Activated T-cell treated with anti-CD3 and anti-CD28 coated beads, Interleukin-2, amount 50 U/mL, for 72 hours (primary cell): Measurements from ENCODE around the gene LRRTM4. TPM values are rescaled to one million over a fixed set of nuclear protein-coding genes. Genes with fewer than 3 reads are reported as not detected.

Source experiments
- ATAC-seq, 2 donors: fragments of 150-1000 bp; cut with Tn5 transposase; replicated peaks in 1 of 2; 2 replicates each; pipeline ENCODE4 v1.10.0; 2021; ENCODE audit warnings: moderate library complexity in 2 of 2, mild to moderate bottlenecking in 1 of 2
- DNase-seq, 2 donors: peaks; one replicate each; pipeline ENCODE4 v3.0.0; 2021 to 2022; ENCODE audit warnings: mixed read lengths in 1 of 2
- H3K27ac Mint-ChIP-seq: one replicate; pipeline ENCODE4 v1.8.0; 2022; ENCODE audit warnings: mild to moderate bottlenecking, moderate library complexity, mixed read lengths
- H3K27me3 Mint-ChIP-seq: one replicate; pipeline ENCODE4 v1.8.0; 2022; ENCODE audit warnings: low read depth, mixed read lengths
- H3K36me3 Mint-ChIP-seq, 2 donors: one replicate each; pipeline ENCODE4 v1.8.0; 2022; ENCODE audit warnings: mixed read lengths in 2 of 2, mild to moderate bottlenecking in 1 of 2; ENCODE audit not compliant: insufficient read depth in 2 of 2
- H3K4me1 Mint-ChIP-seq: one replicate; pipeline ENCODE4 v1.8.0; 2022; ENCODE audit warnings: low read depth, mixed read lengths
- H3K4me3 Mint-ChIP-seq, 2 donors: one replicate each; pipeline ENCODE4 v1.8.0; 2022; ENCODE audit warnings: mild to moderate bottlenecking in 2 of 2, mixed read lengths in 2 of 2, moderate library complexity in 2 of 2
- H3K9me3 Mint-ChIP-seq, 2 donors: one replicate each; pipeline ENCODE4 v1.8.0; 2022; ENCODE audit warnings: mixed read lengths in 2 of 2
- total RNA-seq, 2 donors: library from RNA; stranded (reverse); gene quantifications; one replicate each; pipeline ENCODE4 v1.2.3, GENCODE V29; 2022

Gene LRRTM4
- total RNA-seq, 2 donors from 2014 or later: not detected

DNA sequence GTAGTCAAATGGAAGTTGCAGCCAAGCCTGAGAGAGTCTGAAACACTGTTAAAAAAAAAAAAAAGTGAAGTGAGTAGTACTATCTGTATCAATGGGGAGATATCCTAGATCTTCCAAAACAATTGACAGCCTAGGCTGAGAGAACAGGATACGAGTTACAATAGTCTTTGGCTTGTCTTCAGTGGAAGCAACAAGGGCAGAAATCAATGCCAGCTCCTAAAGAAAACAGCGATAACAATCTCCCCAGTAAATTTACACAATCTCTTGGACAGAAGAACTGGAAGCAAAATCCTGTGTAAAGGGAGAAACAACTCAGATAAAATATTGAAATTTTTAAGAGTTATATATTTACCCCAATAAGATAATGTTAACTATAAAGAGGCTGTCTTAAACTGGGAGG is 508.7 kb downstream of the LRRTM4 start:
- H3K27ac Mint-ChIP-seq: no peak overlapping the region
- H3K27me3 Mint-ChIP-seq: no peaks in the 10 kb centered on the region
- H3K9me3 Mint-ChIP-seq: peaks cover 9 to 11% of the 10 kb centered on the region in 2 donors
- H3K4me1 Mint-ChIP-seq: no peaks in the 10 kb centered on the region
- DNase-seq: no peak
- ATAC-seq: no peak
- no peak overlapping the region for H3K4me3 Mint-ChIP-seq
- no peaks in the 10 kb centered on the region for H3K36me3 Mint-ChIP-seq

DNA sequence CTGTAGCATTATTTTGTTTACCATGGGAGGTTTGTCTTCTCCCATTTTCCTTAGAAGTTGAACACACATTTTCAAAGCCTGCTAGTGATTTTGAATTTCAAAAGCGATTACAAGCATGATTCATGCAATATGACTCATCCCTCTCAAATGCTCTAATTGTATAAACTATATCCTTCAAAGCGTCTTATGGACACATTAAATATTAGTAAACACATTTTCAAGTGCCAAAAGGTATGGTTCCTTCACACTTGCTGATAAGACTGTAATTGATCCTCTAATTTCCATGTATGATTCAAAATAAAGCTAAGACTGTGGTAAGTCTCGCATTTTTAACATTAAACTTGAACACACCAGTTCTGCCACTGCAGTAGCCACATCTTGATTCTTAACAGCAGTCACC is 512.9 kb downstream of the LRRTM4 start:
- Mint-ChIP-seq H3K4me3 (no peak overlapping the region), H3K27me3 (no peaks in the 10 kb centered on the region), H3K9me3 (peaks cover 10 to 12% of the 10 kb centered on the region in 2 donors), H3K4me1 (no peaks in the 10 kb centered on the region), H3K36me3 (no peaks in the 10 kb centered on the region), H3K27ac (no peak overlapping the region)
- ATAC-seq: no peak
- no peak for DNase-seq

DNA sequence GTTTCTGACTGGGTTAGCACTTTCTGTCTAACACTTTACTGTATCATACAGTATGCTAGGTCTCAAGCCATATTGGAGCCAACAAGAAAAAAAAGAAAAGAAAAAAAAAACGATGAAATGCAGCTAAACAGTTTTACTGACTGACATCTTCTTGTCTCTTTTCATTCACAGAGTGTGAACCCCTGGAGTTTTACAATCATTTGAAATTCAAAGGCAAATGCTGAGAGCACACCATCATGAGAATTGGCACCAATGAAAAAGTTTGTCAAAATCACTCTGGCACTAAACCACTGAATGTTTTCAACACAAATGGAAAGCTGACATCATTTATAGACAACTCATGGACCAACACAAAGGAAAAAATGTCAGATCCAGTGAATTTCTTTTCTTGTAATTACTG is 513.3 kb downstream of the LRRTM4 start:
- H3K9me3 Mint-ChIP-seq: peaks cover 9 to 12% of the 10 kb centered on the region in 2 donors

DNA sequence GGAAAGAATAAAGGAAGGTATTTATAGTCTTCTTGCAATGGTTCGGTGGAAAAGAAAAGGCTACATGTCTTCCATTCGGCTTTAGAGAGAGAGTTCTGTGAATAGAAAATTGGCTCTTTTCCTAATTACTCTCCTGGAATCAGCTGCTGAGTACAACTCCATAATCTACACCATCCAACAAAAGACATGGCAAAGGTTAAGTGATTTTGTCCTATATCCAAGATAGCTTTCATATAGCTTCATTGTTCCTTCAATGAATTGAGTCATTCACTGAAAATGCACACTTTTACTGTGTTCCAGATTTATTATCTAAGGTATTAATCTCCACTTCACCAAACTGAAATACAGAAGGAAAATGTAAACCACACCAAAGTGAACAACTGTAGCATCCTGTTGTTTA is 514.5 kb downstream of the LRRTM4 start:
- Mint-ChIP-seq H3K27me3 (no peaks in the 10 kb centered on the region), H3K4me3 (no peak overlapping the region)

More for the DNA sequence above, 513.3 kb downstream of the LRRTM4 start:
- Mint-ChIP-seq H3K4me3 (no peak overlapping the region), H3K27me3 (no peaks in the 10 kb centered on the region), H3K36me3 (no peaks in the 10 kb centered on the region), H3K4me1 (no peaks in the 10 kb centered on the region), H3K27ac (no peak overlapping the region)
- ATAC-seq (no peak), DNase-seq (no peak)

DNA sequence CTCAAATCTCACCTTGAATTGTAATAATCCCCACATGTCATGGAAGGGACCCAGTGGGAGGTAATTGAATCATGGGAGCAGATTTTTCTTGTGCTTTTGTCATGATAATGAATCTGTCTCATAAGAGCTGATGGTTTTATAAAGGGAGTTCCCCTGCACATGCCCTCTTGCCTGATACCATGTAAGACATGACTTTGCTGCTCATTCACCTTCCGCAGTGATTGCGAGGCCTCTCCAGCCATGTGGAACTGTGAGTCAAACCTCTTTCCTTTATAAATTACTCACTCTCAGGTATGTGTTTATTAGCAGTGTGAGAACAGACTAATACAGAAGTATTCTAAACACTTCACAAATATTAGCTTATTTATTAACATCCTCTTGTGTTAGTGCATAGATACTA is 516.7 kb downstream of the LRRTM4 start:
- Mint-ChIP-seq H3K4me3 (no peak overlapping the region), H3K27ac (no peak overlapping the region), H3K36me3 (peaks cover 0 to 5% of the 10 kb centered on the region in 2 donors), H3K27me3 (no peaks in the 10 kb centered on the region), H3K9me3 (peaks cover 12 to 27% of the 10 kb centered on the region in 2 donors), H3K4me1 (no peaks in the 10 kb centered on the region)
- DNase-seq (no peak), ATAC-seq (no peak)

More for the DNA sequence above, 514.5 kb downstream of the LRRTM4 start:
- Mint-ChIP-seq H3K9me3 (peaks cover 9 to 19% of the 10 kb centered on the region in 2 donors), H3K4me1 (no peaks in the 10 kb centered on the region), H3K27ac (no peak overlapping the region), H3K36me3 (peaks cover 0 to 5% of the 10 kb centered on the region in 2 donors)
- ATAC-seq: no peak
- DNase-seq: no peak

DNA sequence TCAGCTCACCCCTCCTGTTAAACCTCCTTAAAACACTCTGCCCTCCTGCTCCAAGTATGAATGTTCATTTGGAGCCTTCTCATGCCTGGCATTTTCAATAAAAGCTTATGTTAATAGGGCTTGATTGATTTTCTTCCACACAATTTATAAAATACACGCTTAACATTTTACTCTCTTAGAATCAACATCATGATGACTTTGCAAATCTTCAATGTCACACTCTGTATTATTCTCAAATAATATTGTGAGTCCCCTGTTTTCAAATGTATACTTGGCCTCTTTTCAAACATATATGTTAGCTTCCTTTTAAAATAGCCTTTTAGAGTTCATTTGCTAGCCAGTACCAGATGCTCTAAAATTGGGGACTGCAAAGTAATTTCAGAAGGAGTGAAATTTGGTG is 520.3 kb downstream of the LRRTM4 start:
- ATAC-seq: no peak
- Mint-ChIP-seq H3K4me3 (no peak overlapping the region), H3K4me1 (no peaks in the 10 kb centered on the region), H3K9me3 (peaks cover 16 to 20% of the 10 kb centered on the region in 2 donors), H3K27ac (no peak overlapping the region), H3K36me3 (peaks cover 0 to 5% of the 10 kb centered on the region in 2 donors), H3K27me3 (no peaks in the 10 kb centered on the region)
- no peak for DNase-seq

DNA sequence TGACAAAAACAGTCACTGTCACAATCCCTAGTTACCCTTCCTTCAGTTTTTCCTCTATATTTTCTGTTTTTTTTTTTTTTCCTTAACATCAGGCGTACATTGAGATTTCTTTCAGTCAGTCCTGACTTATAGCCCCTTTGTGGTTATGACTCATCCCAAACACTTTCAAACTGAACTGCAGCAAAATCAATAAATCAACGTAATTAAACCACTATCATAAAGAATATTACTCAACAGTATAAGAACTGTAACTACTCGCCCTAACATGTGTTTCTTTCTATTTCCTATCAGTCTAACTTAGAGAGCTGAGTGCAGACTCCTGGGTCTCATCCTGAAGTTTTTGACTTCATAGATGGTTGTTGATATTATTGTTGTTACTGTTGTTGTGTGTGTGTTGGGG is 523.5 kb downstream of the LRRTM4 start:
- H3K4me3 Mint-ChIP-seq: no peak overlapping the region
- H3K27ac Mint-ChIP-seq: peak overlapping the region; percentile 43
- peaks cover 0 to 4% of the 10 kb centered on the region in 2 donors for H3K36me3 Mint-ChIP-seq
- ATAC-seq (no peak), DNase-seq (no peak)
- no peaks in the 10 kb centered on the region for H3K27me3 Mint-ChIP-seq
- H3K9me3 Mint-ChIP-seq: peaks cover 10 to 15% of the 10 kb centered on the region in 2 donors
- no peaks in the 10 kb centered on the region for H3K4me1 Mint-ChIP-seq

DNA sequence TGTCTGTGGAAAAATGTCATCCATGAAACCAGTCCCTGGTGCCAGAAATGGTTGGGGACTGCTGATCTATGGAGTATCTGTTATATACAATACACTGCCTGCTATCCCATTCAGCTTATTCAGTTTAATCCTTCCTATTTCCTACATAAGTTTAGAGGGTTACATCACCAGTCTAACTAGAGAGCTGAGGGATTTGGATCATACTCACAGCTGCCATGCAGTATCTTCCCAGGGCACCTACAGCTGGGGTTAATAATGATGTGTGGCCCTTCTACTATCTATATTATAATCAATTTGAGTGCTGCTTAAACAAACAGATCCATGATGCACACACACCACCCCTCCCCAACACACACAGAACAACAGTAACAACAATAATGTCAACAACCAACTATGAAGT is 524.0 kb downstream of the LRRTM4 start:
- H3K36me3 Mint-ChIP-seq: no peaks in the 10 kb centered on the region
- ATAC-seq: no peak
- no peak for DNase-seq
- H3K9me3 Mint-ChIP-seq: peaks cover 10% of the 10 kb centered on the region in 2 donors
- H3K4me1 Mint-ChIP-seq: no peaks in the 10 kb centered on the region
- H3K27ac Mint-ChIP-seq: no peak overlapping the region
- H3K4me3 Mint-ChIP-seq: no peak overlapping the region
- H3K27me3 Mint-ChIP-seq: no peaks in the 10 kb centered on the region

DNA sequence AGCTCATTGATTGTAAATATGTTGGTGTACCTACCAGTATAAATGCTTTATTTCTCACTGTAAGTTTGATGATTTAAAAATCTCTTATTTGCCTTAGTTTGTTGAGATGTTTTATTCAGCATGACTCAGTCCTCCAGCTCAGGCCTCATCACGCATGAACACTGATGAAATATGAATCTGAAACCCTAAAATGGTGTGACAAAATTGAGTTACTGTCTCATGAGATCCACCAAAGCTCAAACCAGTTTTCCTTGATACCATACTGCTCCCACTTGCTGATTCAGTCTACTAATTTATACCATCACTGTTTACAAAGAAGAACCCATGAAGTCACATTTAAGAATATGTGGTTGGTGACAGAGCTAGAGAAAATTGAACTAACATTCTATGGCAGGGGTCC is 524.9 kb downstream of the LRRTM4 start:
- Mint-ChIP-seq H3K36me3 (peaks cover 0 to 2% of the 10 kb centered on the region in 2 donors), H3K4me3 (no peak overlapping the region), H3K27me3 (no peaks in the 10 kb centered on the region), H3K27ac (no peak overlapping the region), H3K9me3 (peaks cover 7% of the 10 kb centered on the region in 2 donors), H3K4me1 (no peaks in the 10 kb centered on the region)
- no peak for DNase-seq
- no peak for ATAC-seq

DNA sequence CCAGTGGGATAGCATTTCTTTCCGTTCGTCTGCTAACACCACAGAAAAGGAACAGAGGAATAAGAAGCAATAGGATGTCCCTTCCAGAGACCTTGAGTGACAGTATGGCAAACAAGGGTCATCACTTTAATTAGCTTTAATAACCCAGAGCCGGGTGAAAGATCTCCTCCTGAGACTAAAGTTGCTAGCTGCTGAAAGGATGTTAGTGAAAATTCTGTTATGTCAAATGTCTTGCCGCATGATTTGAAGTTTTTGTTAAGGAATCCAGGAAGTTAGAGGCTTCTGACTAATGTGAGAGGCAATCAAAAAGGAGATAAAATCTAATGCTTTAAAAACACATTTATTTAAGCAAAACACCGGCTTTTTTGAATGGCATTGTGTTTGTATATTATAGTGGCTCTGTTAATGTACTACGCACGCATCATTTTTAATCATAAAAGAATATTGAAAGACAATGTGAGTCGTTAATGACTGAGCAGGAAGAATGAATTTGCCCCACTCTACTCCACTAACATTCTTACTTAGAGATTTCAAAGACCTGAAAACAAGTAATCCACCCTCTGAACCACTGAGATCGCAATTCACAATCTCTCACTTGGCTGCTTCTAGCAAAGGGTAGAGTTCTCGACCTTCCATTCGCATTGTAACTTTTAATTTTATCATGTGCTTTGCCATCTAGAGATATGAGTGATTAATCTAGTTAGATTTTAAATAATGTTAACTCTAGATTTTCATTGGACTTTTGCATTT is 536.6 kb downstream of the LRRTM4 start:
- no peak overlapping the region for H3K27ac Mint-ChIP-seq
- DNase-seq (no peak), ATAC-seq (no peak)
- H3K27me3 Mint-ChIP-seq: no peaks in the 10 kb centered on the region
- H3K36me3 Mint-ChIP-seq: no peaks in the 10 kb centered on the region
- no peak overlapping the region for H3K4me3 Mint-ChIP-seq
- H3K9me3 Mint-ChIP-seq: peaks cover 3 to 4% of the 10 kb centered on the region in 2 donors
- H3K4me1 Mint-ChIP-seq: no peaks in the 10 kb centered on the region

DNA sequence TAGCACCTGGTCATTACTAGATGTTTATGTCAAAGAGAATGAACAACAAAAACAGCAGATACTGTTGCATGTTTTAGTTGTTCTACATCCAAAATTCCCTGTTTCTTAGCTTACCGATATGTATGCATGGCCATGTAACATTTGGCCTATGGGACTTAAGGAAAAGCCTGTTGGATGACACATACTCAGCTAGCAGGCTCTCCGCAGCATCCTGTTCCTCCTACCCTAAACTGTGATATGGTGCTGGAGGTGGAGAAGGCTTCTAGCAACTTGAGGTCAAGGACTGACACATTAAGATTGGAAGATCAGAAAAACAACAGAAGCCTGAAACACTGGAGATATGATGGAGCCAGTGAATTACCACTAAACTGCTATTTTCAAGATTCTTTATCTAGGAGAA is 537.8 kb downstream of the LRRTM4 start:
- Mint-ChIP-seq H3K4me1 (no peaks in the 10 kb centered on the region), H3K27ac (no peak overlapping the region), H3K36me3 (no peaks in the 10 kb centered on the region), H3K9me3 (peaks cover 3 to 4% of the 10 kb centered on the region in 2 donors), H3K27me3 (no peaks in the 10 kb centered on the region), H3K4me3 (no peak overlapping the region)
- no peak for ATAC-seq
- no peak for DNase-seq

DNA sequence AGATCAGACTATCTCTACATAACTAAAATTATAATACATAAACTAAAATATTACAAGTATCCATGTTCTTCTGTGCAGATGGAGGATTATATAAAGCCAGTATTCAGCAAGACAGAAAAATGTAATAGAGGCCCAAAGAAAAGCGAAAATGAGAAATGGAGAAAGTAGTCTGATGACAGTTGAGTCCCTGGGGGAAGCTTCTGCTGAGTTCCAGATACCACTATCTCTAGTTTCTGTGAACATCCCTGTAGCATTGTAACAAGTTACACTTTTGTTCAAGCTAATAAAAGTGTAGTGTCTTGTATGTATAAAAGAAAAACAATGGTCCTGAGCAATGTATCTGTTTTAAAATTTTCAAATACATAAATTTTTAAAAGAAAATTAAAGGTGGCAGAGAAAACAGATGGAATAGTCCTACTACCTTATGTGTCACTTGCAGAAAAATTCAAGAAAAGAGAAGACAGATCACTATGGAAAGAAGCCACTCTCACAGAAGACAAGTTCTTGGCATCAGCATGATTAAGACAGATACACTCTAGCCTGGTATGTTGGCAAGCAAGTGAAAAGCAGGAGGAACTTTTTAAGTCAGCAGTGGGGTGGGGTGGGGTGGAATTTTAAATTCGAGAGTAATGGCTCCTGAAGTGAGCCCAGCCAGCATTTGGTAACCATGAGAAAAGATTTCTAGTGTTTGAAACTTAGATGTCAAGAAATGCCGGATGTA is 541.9 kb downstream of the LRRTM4 start:
- ATAC-seq: no peak
- Mint-ChIP-seq H3K9me3 (peaks cover 3 to 5% of the 10 kb centered on the region in 2 donors), H3K4me3 (no peak overlapping the region), H3K27ac (no peak overlapping the region), H3K27me3 (no peaks in the 10 kb centered on the region), H3K36me3 (no peaks in the 10 kb centered on the region), H3K4me1 (no peaks in the 10 kb centered on the region)
- DNase-seq: no peak

DNA sequence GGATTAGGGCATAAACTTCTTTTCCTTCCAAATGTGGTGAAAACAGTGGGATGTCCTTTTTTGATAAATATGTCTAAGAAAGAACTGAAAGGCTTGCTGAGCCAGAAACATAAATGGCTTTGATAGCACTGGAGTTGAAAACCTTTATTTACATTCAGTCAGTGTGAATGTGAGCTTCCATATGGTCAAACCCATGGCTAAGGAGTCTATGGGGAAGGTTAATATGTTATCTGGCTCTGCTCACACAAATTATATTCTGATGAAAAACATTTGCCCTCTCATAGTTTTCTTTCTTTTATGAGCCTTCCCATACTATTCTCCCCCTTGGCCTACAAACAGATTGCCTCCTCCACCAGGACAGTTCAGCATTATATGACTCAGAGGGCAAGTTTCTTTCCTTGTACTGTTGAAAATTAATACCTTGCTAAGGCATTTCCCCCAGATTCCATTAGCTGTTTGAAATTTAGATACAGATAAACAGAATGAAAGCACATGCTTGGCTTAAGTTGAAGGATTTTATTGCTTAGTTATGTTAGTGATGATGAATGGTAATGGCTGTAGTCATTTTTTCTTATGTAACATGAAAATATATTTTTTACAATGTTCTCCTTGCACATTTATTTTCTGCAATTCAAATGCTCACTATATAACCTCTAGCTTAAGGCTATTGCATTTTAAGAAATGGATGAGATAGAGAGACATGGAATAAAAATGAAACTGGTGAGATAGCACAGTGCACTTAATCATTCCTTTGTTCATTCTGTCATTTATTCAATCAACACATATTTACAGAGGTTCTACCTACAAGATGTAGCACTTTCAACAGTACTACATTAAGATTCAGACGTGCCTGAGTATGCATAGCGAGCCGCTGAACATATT is 544.1 kb downstream of the LRRTM4 start:
- Mint-ChIP-seq H3K9me3 (peaks cover 0 to 4% of the 10 kb centered on the region in 2 donors), H3K4me3 (no peak overlapping the region), H3K27me3 (no peaks in the 10 kb centered on the region), H3K27ac (no peak overlapping the region), H3K4me1 (no peaks in the 10 kb centered on the region), H3K36me3 (no peaks in the 10 kb centered on the region)
- DNase-seq: no peak
- ATAC-seq: no peak
